Stimulated activated CD8-positive, alpha-beta memory T cell treated with anti-CD3 and anti-CD28 coated beads, Interleukin-7, amount 100 ng/mL, for 24 hours (primary cell): Measurements from ENCODE around the gene TRIM65.

ENCODE experiments used
- DNase-seq: peaks from one replicate; pipeline ENCODE4 v3.0.0-alpha.2; 2020; ENCODE audit warnings: low read depth

The TRIM65 gene

GRCh38 chr17:75896415-75897159, at the start of gene TRIM65:
TRIM65 (minus strand) TSS chr17:75896951; CDS start chr17:75896937, 14 bp downstream.
- peak; percentile 58 for DNase-seq

DNA sequence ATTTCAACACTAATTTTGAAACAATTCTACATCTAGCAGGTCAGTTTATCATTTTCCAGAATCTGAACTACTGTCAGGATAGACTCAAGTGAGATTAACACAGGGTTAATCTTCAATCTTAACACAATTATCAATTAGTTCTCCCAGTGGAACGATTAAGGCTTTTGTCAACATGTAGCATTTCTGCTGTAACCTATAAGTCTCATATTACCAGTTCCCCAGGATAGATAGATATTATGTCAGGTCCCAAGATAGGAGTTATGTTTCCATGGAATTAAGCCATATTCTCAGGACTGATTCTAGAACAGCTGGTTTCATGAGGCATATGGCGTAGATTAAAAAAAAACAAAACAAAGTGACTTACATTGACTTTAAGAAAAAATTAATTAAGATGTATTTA, 48.5 kb upstream of the TRIM65 start:
- DNase-seq = no peak

DNA sequence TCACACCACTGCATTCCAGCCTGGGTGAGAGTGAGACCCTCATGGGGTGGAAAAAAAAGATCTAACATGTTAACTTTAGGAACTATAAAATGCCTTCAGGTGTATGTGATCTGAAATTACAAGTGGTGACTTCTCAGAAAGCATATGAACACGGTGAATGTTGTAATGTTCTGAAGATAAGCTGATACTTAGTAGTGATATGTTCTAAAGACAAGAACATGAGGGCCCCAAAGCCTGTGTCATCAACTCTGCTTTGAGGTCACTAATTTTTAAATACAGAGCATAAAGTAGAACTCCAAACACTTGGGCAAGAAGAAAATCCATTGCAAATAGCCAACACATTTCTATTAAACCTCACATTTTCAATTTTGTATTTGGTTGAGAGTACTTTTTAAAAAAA, 46.7 kb upstream of the TRIM65 start:
- DNase-seq = no peak

DNA sequence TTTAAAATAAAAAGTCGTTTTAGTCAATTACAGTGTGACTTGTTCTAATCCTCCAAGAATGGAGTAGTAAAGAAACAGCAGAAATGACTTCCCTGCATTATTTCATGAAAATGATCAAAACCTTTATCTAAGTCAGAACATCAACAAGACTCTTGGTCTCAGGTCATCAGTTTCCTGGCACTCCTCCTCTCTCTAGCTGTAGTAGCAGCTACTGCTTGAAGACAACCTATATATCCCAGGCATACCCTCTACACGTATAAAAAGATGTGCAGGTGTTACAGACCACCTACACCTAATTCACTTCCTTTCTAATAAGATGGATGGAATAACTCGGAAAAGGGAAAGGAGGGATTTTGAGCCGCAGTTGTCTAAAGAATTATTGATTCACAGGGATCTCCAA, 45.7 kb upstream of the TRIM65 start:
- DNase-seq = no peak

DNA sequence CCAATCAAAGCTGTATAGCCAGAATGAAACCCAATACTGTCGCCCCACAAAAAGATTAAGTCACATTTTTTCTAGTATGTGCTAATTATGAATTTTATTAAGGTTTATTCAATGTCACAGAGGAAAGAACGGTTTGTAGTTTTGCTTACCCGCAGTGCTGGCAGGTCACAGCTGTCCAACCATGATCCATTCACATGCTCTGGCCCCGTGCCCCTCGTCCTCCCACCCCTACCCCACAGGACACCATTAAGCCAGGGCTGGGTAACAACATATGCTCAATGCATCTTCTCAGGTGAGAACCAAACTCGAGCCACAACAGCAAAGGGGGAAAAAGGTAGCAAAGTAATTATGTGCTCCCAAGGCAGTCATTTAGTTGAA, 44.7 kb upstream of the TRIM65 start:
- DNase-seq = no peak

DNA sequence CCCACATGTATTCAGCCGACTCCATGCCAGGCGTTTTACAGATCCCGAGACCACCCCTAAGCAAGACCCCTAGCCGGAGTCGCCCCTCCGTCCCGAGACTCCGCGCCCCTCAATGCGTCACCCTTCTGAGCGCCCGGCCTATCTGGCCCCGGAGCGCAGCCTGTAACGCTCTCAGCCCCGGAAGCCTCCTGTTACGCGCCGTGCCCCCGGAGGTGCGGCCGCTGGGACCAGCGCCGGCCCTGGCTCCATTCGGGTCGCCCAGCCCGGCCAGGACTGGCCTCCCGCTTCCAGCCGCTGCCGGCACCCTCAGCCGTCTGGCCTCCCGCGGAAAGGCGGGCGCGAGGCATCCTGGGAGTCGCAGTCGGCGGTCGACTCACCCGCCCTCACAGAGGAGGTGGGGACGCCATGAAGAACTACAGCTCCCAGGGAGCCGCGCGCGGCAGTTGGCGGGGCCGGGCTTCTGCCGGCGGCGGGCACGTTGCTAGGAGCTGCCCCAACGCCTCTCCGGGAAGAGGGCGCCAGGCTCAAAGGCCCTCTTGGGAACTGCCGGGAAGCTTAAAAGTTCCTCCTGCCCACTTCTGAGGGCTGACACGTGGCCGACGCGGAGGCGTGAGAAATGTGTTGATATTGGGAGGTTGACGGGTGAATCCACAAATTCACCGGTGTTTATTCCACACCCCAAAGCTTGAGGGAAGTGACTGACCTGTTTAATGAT, 44.1 kb upstream of the TRIM65 start, which contains the start of gene FBF1:
Gene FBF1, minus strand, starts transcription at position 316 of the 715 bp plus-strand sequence. CDS start 2,893 bp downstream, outside the sequence.
- peak; percentile 75 for DNase-seq

DNA sequence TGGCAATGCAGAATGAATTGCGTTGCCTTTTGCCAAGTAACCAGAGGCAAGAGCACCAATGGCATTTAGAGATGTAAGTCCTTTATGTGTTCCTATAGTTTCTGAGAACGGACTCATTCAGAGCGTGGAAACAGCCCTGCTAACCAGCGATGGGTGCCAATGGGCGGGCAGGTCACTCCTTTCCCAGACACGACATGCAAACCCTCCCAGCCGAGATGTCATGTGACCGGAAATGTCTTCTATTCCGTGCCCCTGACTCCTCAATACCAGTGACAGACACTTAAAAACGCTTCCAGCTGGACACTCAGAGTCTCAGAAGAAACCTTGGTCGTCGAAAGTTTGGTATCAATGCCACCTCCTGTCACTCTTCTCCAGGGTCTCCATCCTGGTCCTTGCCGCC, 40.9 kb upstream of the TRIM65 start:
- DNase-seq = no peak

DNA sequence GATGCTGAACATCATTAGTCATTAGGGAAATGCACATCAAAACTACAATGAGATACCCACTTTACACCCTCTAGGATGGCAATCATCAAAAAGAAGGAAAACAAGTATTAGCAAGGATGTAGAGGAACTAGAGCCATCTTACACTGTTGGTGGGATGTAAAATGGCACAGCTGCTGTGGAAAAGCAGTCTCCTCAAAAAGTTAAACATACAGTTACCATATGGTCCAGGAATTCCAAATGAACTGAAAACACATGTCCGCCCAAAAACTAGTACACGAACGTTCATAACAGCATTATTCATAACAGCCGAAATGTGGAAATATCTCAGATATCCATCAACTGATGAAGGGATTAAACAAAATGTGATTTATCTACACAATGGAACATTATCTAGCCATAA, 37.1 kb upstream of the TRIM65 start:
- DNase-seq = no peak

- no peak for DNase-seq
Observed at GRCh38 chr17:75932852-75933251, 36.1 kb upstream of the TRIM65 start.

GRCh38 chr17:75931062-75931461, 34.3 kb upstream of the TRIM65 start:
- DNase-seq = no peak

GRCh38 chr17:75927286-75927922, 30.7 kb upstream of the TRIM65 start:
- DNase-seq = no peak

GRCh38 chr17:75926456-75926855, 29.7 kb upstream of the TRIM65 start:
- no peak for DNase-seq

- no peak for DNase-seq
Observed at GRCh38 chr17:75925912-75926311, 29.2 kb upstream of the TRIM65 start.

DNA sequence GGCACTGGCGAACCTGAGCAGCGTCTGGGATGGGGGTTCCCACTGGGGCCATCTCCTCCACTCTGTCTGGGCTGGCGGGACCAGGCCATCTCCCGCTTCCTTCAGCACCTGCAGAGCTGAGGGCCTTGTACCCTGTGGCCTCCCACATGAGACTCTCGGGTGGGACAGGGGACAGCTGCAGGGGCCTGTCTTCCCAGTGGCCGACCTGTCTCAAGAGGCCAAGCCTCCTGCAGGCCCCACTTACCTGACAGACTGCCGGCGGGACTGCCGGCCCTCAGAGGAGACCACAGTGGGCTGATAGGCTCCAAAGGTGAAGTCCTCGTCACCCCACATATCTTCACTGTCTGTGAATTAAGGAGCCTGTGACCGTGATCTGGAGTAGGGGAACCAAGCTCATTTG, 28.4 kb upstream of the TRIM65 start:
- DNase-seq = no peak

- DNase-seq = no peak
Observed at GRCh38 chr17:75922963-75923874, 26.5 kb upstream of the TRIM65 start.

GRCh38 chr17:75922173-75922961, 25.6 kb upstream of the TRIM65 start:
- DNase-seq = no peak

- DNase-seq = no peak
Observed at GRCh38 chr17:75921596-75921995, 24.8 kb upstream of the TRIM65 start.

GRCh38 chr17:75920045-75920560, 23.4 kb upstream of the TRIM65 start:
- no peak for DNase-seq

GRCh38 chr17:75919611-75920010, 22.9 kb upstream of the TRIM65 start:
- no peak for DNase-seq

DNA sequence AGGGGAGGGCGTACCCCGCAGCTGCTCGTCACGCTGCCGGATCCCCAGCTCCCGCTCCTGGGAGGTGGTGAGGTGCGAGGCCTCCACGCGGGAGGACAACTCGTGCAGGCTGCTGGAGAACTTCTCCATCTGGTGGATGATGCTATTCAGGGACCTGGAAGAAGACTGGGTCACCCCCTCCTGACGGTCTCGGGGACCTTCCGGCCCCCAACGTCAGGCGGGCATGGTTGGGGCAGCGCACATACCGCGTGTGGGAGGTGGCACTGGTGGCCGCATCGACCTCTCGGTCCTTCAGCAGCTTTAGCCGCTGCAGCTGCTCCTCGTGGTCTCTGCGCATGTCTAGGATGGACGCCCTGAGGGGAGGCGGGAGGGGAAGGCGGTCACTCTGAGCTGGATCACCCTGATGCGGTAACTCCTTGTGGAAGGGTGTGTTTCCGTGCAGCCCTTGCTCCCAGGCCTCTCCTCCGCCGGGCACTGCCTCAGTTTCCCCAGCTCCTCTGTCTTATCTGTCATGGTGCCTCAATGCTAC, 21.2 kb upstream of the TRIM65 start:
- no peak for DNase-seq
